ENCODE results near the gene SYT2.

DNA sequence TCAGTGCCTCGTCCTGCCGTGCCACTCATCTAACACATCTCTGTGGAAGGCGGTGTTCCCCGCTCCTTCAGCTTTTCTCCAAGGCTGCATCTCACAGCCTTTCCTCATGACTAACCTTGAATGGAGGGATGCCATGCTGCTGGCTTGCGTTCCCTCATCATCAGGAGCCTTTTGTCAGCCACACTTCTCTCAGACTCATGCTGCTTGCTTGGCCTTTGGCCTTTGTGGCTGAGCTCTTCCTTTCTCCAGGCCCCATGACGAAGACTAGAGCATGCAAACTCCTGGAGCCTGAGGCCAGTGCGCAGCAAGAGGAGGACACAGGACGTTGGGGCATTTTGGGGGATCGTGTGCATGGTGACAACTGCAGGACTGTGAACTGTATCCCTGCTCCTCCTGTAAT is 70.8 kb downstream of the SYT2 start:
- TF ChIP-seq, protein P1, sequence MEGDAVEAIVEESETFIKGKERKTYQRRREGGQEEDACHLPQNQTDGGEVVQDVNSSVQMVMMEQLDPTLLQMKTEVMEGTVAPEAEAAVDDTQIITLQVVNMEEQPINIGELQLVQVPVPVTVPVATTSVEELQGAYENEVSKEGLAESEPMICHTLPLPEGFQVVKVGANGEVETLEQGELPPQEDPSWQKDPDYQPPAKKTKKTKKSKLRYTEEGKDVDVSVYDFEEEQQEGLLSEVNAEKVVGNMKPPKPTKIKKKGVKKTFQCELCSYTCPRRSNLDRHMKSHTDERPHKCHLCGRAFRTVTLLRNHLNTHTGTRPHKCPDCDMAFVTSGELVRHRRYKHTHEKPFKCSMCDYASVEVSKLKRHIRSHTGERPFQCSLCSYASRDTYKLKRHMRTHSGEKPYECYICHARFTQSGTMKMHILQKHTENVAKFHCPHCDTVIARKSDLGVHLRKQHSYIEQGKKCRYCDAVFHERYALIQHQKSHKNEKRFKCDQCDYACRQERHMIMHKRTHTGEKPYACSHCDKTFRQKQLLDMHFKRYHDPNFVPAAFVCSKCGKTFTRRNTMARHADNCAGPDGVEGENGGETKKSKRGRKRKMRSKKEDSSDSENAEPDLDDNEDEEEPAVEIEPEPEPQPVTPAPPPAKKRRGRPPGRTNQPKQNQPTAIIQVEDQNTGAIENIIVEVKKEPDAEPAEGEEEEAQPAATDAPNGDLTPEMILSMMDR (conservative IDR thresholded peaks at IDR 0.05; ENCODE audit: low read depth, low read length): no peak
- no peak for TF ChIP-seq EZH2 (IDR thresholded peaks at IDR 0.05; ENCODE audit: borderline replicate concordance, low read depth, low read length, poor library complexity, severe bottlenecking)

Measured in A673 (cell line).